Measurements from ENCODE around the gene WNK3.
"Not testable (repeated sequence)": the region's sequence is repeated elsewhere in the genome, so short reads cannot be mapped to it uniquely, and the experiment has no call there.

Gene WNK3
- total RNA-seq: 0 to 0.12 (median 0) reads per million in 18 experiments

GRCh38 chrX:54357414-54358377 is at the start of gene WNK3:
Gene WNK3, minus strand, starts transcription at chrX:54358046.
- no peak for DNase-seq

DNA sequence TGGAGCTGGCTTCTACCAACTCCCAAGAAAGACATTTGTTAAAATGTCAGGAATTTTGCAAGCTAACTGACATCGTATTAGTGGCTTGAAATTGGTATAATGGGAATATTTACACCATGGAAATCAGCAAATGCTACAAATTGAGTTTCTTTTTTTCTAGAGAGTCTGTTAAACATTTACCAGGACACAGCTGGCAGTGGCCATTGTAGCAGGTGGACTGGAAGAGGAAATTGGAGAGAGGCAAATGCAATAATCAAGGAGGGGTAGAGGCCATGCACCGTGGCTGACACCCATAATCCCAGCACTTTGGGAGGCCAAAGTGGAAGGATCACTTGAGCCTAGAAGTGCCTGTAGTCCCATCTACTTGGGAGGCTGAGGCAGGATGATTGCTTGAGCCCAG is 49.4 kb upstream of the WNK3 start:
- no peak for DNase-seq

DNA sequence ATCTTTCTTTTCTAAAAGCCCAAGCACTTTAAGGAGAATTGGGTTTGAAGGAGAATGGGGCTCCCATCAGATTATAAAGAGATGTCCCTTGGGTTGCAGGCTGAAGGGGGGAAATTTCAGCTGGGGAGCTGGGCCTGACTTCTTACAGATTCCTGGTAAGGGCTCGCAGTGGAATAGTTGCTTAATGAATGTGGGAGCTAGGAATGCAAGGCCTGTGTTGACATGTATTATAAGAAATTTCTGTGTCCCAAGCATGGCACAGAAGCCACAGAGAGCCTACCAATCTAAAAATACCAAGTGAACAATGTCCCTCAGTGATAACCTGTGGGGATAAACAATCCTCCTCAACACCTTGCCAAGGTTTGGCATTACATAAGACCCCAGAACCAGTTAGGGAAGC is 39.3 kb upstream of the WNK3 start:
- DNase-seq: no peak

DNA sequence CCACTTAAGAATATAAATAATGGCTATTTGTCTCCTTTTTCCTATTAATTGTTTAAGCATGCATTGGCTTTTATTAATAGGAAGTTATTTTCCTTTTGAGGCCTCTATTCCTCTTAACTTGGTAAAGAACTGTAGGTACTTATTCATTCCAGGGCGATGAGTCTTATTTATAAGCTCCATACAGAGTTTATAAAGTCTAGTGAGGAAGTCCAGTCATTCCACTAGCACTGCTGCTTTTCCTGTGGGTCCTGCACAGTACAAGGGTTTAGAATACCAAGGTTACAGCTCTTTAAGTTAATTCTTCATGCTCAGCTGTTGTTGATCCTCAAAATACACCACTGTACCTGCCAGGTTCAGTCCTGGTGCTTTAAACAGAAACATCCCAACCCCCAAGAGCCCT is 28.5 kb upstream of the WNK3 start:
- DNase-seq: no peak

DNA sequence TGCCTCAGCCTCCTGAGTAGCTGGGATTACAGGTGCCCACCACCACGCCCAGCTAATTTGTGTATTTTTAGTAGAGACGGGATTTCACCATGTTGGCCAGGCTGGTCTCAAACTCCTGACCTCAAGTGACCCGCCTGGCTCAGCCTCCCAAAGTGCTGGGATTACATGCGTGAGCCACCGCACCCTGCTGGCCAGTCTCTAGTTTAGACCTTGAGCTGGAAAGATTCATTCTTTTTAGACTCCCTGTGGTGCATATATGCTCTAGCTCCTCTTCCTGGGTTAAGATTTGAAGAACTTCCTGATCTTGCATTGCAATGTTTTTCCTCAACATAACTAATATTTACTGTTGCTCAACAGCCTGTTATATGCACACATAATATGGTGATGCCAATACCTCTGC is 26.8 kb upstream of the WNK3 start:
- not testable (repeated sequence) for DNase-seq

DNA sequence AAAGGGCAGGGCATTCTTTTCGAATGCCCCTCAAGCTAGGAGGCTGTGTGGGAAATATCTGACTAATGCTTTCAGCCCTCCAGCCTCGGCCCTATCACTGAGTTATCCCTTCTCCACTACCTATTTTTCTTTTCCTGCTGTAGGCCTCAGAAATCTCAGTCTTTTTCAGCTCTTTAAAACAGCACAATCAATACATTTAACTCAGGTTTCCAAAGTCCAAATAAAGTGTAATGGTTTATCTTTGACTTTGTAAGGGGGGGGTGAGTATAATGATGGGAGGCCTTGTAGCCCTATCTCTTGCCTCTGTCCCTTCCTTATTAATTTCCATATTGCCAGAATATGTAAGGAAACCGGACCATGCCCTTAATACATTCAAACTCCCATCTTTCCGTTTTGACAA is 1.6 kb upstream of the WNK3 start:
- no peak for DNase-seq

- DNase-seq: no peak
These were observed 772 bp upstream of the WNK3 start for GRCh38 chrX:54358424-54359211.

DNA sequence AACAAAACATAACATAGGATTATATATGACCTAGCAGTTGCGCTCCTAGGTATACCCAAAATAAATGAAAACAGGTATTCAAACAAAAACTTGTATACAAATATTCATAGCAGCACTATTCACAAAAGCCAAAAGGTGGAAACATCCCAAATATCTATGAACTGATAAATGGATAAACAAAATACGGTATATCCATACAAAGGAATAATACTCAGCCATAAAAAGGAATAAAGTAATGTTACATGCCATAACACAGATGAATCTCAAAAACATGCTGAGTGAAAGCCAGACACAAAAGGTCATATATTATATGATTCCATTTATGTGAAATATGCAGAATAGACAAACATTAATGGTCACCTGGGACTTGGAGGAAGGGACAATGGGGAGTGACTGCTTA is 5.2 kb downstream of the WNK3 start:
- DNase-seq: no peak

- not testable (repeated sequence) for DNase-seq
These were observed 20.5 kb downstream of the WNK3 start for GRCh38 chrX:54337383-54337782.

GRCh38 chrX:54325077-54325476 is 32.8 kb downstream of the WNK3 start:
- DNase-seq: no peak

- no peak for DNase-seq
These were observed 37.8 kb downstream of the WNK3 start for GRCh38 chrX:54320067-54320466.

DNA sequence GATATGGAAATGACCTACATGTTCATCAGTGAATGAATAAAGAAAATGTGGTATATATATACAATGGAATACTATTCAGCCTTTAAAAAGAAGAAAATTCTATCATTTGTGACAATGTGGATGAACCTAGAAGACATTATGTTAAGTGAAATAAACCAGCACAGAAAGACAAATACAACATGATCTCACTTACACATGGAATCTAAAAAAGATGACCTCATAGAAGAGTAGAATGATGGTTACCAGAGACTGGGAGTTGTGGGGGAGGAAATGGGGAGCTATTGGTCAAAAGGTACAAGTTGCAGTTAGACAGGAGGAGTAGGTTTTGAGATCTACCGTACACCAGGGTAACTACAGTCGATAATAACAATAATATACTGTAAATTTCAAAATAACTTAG is 51.5 kb downstream of the WNK3 start:
- no peak for DNase-seq

- DNase-seq: no peak
These were observed 56.3 kb downstream of the WNK3 start for GRCh38 chrX:54301516-54301915.

DNA sequence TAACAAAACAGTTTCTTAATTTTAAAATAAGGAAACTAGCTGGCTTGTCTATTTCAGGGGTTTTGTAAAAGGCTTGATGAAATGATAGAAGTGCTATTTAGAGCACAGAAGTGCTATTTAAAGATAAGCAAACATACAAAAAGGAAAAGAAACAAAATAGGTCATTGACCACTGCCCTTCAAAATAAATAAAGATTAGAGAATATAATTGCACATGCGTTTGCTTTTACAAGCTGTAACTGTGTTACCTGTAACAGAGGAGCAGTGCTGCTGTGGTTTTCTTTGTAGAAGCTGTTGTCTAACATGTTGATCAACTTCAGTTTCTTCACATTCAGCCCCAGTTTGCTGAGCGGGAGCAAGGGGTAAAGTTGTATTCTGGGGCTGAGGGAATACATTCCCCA is 63.5 kb downstream of the WNK3 start:
- DNase-seq: no peak

GRCh38 chrX:54292755-54293154 is 65.1 kb downstream of the WNK3 start:
- DNase-seq: no peak

GRCh38 chrX:54291758-54292157 is 66.1 kb downstream of the WNK3 start:
- no peak for DNase-seq

DNA sequence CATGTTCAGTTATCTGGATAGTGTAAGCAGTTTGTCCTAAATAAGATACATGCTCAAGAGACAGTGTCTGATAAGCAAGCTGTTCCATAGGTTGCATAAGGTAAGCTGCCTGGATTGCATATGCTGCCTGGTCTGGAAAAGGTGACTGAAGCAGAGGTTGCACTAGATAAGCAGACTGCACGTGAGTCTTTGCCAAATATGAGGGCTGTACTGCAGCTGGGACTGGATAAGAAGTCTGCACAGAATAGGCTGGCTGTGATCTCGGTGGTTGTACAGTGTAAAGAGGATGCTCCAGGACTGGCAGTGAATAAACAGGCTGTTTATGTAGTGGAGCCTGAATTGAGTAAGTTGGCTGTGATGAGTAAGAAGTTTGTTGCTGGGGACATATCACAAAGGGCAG is 68.9 kb downstream of the WNK3 start:
- DNase-seq: no peak

DNA sequence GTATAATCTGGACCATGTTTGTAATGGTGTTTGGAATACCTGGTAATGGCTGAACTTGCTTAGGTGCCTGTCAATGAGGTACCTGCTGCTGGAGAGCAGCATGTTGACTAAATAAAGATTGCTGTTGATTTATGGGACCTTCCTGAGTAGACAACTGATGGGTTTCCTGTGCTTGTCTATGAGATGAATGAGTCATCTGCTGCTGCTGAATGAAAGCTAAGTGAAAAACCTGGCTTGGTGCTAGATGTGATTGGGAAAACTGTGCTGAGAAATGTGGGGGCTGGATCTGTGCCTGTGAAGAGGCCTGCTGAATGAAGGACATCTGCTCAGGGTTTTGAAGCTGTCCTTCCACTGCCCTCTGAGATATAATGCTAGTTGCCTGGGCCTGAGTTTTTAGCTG is 69.6 kb downstream of the WNK3 start:
- DNase-seq: no peak

DNA sequence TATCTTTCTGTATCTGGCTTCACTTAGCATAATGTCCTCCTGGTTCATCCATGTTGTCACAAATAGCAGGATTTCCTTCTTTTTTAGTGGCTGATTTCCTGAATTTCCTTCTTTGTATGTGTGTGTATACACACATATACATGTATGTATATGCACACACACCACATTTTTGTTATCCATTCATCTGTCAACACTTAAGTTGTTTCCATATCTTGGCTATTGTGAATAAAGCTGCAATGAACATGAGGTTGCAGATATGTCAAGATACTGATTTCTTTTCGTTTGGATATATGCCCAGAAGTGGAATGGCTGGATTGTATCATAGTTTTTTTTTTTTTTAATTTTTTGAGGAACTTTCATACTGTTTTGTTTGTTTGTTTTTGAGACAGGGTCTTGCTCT is 76.2 kb downstream of the WNK3 start:
- no peak for DNase-seq

- DNase-seq: no peak
These were observed 77.4 kb downstream of the WNK3 start for GRCh38 chrX:54280466-54280865.

DNA sequence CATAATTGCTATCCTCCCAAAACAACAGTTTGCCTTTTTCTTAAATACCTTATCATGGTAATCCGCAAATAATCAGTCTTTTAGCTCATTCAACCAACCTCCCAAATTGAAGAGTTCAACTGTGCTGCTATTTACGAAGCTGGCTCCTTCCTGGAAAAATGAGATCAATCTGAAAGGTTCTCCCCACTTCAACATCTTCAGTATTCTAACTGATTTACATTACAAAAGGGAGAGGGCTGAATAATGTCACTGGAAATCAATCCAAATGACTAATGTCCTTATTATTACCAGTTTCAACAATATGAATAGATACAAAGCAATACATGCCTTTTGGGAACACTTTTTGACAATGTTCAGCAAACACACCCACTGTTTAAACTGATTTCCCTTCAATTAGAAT is 86.2 kb downstream of the WNK3 start:
- DNase-seq: no peak

- no peak for DNase-seq
These were observed 109.5 kb downstream of the WNK3 start for GRCh38 chrX:54248309-54248708.

GRCh38 chrX:54246866-54247265 is 111.0 kb downstream of the WNK3 start:
- no peak for DNase-seq

DNA sequence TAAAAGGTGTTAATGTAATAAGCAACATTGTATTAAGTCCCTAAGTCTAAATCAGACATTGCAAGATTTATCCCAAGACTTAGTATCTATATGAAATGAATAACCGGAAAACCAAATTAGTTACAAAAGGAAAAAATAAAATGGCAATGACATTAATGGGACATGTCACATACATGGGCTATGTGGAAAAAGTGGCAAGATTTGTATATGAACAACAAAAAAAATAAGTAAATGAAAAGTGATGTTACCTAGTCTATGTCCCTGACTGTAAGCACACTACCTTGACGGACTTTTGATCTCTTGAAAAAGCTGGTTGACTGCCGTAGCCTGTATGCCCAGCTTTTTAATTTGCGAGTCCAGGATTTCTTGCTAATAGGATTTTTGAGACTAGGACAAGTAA is 119.3 kb downstream of the WNK3 start:
- no peak for DNase-seq

Data from inflammatory macrophage (primary cell).